Myometrial cell (primary cell): ENCODE data around the gene SYNE2. TPM values are rescaled to one million over a fixed set of nuclear protein-coding genes. Genes with fewer than 3 reads are reported as not detected.

Experiments
- total RNA-seq: library from RNA; depleted of rRNA; stranded (reverse); fragments of >200 nt; gene quantifications from 2 replicates; pipeline ENCODE4 v1.2.3, GENCODE V29; 2015

Gene SYNE2
- 8.9 and 9.6 TPM in 2 replicates for total RNA-seq

GRCh38 chr14:63852817-63853731, at the start of gene SYNE2:
TSS of gene SYNE2 (plus strand) at chr14:63853004. CDS start at chr14:63909149, 56,145 bp downstream.

Other genes starting within 250 kb of the SYNE2 start
- gene WDR89, start 211.1 kb upstream of the SYNE2 start, total RNA-seq = 7.5 and 8.2 TPM in 2 replicates
- gene SGPP1, start 124.9 kb upstream of the SYNE2 start, total RNA-seq = 21.0 and 22.5 TPM in 2 replicates